Left ventricle myocardium inferior (tissue), 1 donor: ENCODE measurements around the gene SYP. TPM values are rescaled to one million over a fixed set of nuclear protein-coding genes. Genes with fewer than 3 reads are reported as not detected.

Source experiments
- DNase-seq: peaks from one replicate; pipeline ENCODE4 v3.0.0-alpha.2; 2020
- H3K27ac ChIP-seq: fragments of 200-600 bp; replicated peaks from 2 replicates; pipeline ENCODE4 v1.8.0; 2021
- H3K27me3 ChIP-seq: fragments of 200-600 bp; 2 replicates; pipeline ENCODE4 v1.8.0; 2021; ENCODE audit warnings: low read depth
- H3K36me3 ChIP-seq: fragments of 200-600 bp; 2 replicates; pipeline ENCODE4 v1.8.0; 2021
- H3K4me1 ChIP-seq: fragments of 200-600 bp; 2 replicates; pipeline ENCODE4 v1.8.0; 2021
- H3K4me3 ChIP-seq: fragments of 200-600 bp; 2 replicates; pipeline ENCODE4 v1.8.0; 2021; ENCODE audit warnings: mild to moderate bottlenecking, moderate library complexity
- H3K9me3 ChIP-seq: fragments of 200-600 bp; replicated peaks from 2 replicates; pipeline ENCODE4 v1.8.0; 2021
- CTCF ChIP-seq: fragments of 200-600 bp; IDR thresholded peaks from 2 replicates; pipeline ENCODE4 v1.8.0; 2021; ENCODE audit warnings: antibody characterized with exemption, mild to moderate bottlenecking, borderline replicate concordance
- intact Hi-C: fragments of 100-400 bp; cut with micrococcal nuclease; formaldehyde crosslinking; loops from one replicate; pipeline ENCODE4 v1.11.0; 2022
- total RNA-seq: library from RNA; stranded (reverse); fragmentation: NEBNext Ultra II Directional; extraction: Animal tissue kit (Norgen Biotek cat#: 25700); gene quantifications from one replicate; pipeline ENCODE4 v1.2.1, GENCODE V29; 2021
- donor health status: DM: no; HTN: yes; CAD: no; lungs with severe emphysema.

SYP gene
- total RNA-seq, 1 donor from 2014 or later = 1.6 TPM

- Histone ChIP-seq H3K4me1 (no peaks in the 10 kb centered on the region), H3K27me3 (no peaks in the 10 kb centered on the region), H3K4me3 (no peak overlapping the region), H3K27ac (no peak overlapping the region), H3K36me3 (no peaks in the 10 kb centered on the region), H3K9me3 (no peaks in the 10 kb centered on the region)
- intact Hi-C loops = no loop called here
- no peak for DNase-seq
- TF ChIP-seq CTCF = no peak
These were observed 11.1 kb upstream of the SYP start for GRCh38 chrX:49211074-49211473.

GRCh38 chrX:49210406-49210805, 10.4 kb upstream of the SYP start:
- H3K4me3 ChIP-seq = no peak overlapping the region
- no peak overlapping the region for H3K27ac ChIP-seq
- H3K9me3 ChIP-seq = no peaks in the 10 kb centered on the region
- H3K27me3 ChIP-seq = no peaks in the 10 kb centered on the region
- no peaks in the 10 kb centered on the region for H3K36me3 ChIP-seq
- H3K4me1 ChIP-seq = no peaks in the 10 kb centered on the region
- DNase-seq = no peak
- no peak for TF ChIP-seq CTCF
- intact Hi-C loops = no loop called here

GRCh38 chrX:49209434-49210251, 9.7 kb upstream of the SYP start:
- Histone ChIP-seq H3K4me1 (no peaks in the 10 kb centered on the region), H3K9me3 (no peaks in the 10 kb centered on the region), H3K36me3 (no peaks in the 10 kb centered on the region), H3K27ac (no peak overlapping the region), H3K4me3 (peak overlapping the region; percentile 25), H3K27me3 (no peaks in the 10 kb centered on the region)
- intact Hi-C loops = no loop called here
- no peak for DNase-seq
- TF ChIP-seq CTCF = no peak

- Histone ChIP-seq H3K4me1 (no peaks in the 10 kb centered on the region), H3K36me3 (no peaks in the 10 kb centered on the region), H3K27me3 (no peaks in the 10 kb centered on the region), H3K27ac (no peak overlapping the region), H3K9me3 (no peaks in the 10 kb centered on the region), H3K4me3 (no peak overlapping the region)
- intact Hi-C loops = no loop called here
- no peak for DNase-seq
- no peak for TF ChIP-seq CTCF
These were observed 8.4 kb upstream of the SYP start for GRCh38 chrX:49208399-49208798.

GRCh38 chrX:49206543-49206942, 6.5 kb upstream of the SYP start:
- Histone ChIP-seq H3K9me3 (no peaks in the 10 kb centered on the region), H3K27me3 (no peaks in the 10 kb centered on the region), H3K4me1 (no peaks in the 10 kb centered on the region), H3K4me3 (no peak overlapping the region), H3K27ac (no peak overlapping the region), H3K36me3 (no peaks in the 10 kb centered on the region)
- no peak for TF ChIP-seq CTCF
- DNase-seq = no peak
- intact Hi-C loops = no loop called here
